ENCODE data around the gene DVL2.

Gene DVL2

GRCh38 chr17:7263801-7264078 is 29.4 kb upstream of the DVL2 start:
- Histone ChIP-seq H3K4me3 (ENCODE audit: low read depth in 1 of 5, low read length in 5 of 5) (peak overlapping the region in 1 of 5 donors; percentile 68), H3K4me1 (ENCODE audit: control insufficient read depth in 5 of 5, insufficient read depth in 5 of 5, low read length in 5 of 5) (peaks cover 0 to 46% (median 38%) of the 10 kb centered on the region in 5 donors), H3K27me3 (ENCODE audit: control insufficient read depth in 5 of 5, insufficient read depth in 4 of 5, low read length in 5 of 5) (peaks cover 0 to 22% (median 14%) of the 10 kb centered on the region in 5 donors), H3K9ac (ENCODE audit: low read length in 5 of 5) (no peak overlapping the region), H3K27ac (ENCODE audit: low read depth, low read length) (no peak overlapping the region), H3K36me3 (ENCODE audit: control insufficient read depth in 5 of 5, insufficient read depth in 5 of 5, low read length in 5 of 5) (peaks cover 0 to 10% (median 7%) of the 10 kb centered on the region in 5 donors), H3K9me3 (ENCODE audit: control insufficient read depth in 5 of 5, low read length in 5 of 5) (no peaks in the 10 kb centered on the region)

GRCh38 chr17:7262935-7263800 is 28.9 kb upstream of the DVL2 start:
- Histone ChIP-seq H3K27ac (ENCODE audit: low read depth, low read length) (no peak overlapping the region), H3K4me3 (ENCODE audit: low read depth in 1 of 5, low read length in 5 of 5) (peak overlapping the region in 4 of 5 donors; percentile 52 to 75 (median 61)), H3K36me3 (ENCODE audit: control insufficient read depth in 5 of 5, insufficient read depth in 5 of 5, low read length in 5 of 5) (peaks cover 0 to 15% (median 11%) of the 10 kb centered on the region in 5 donors), H3K27me3 (ENCODE audit: control insufficient read depth in 5 of 5, insufficient read depth in 4 of 5, low read length in 5 of 5) (peaks cover 0 to 22% (median 14%) of the 10 kb centered on the region in 5 donors), H3K9ac (ENCODE audit: low read length in 5 of 5) (peak overlapping the region in 3 of 5 donors; percentile 21 to 35 (median 33)), H3K9me3 (ENCODE audit: control insufficient read depth in 5 of 5, low read length in 5 of 5) (no peaks in the 10 kb centered on the region), H3K4me1 (ENCODE audit: control insufficient read depth in 5 of 5, insufficient read depth in 5 of 5, low read length in 5 of 5) (peaks cover 0 to 47% (median 41%) of the 10 kb centered on the region in 5 donors)

GRCh38 chr17:7262192-7262934 is 28.0 kb upstream of the DVL2 start, which contains the start of gene CLDN7:
Gene CLDN7 (minus strand): TSS chr17:7262478. CDS start chr17:7262043, 435 bp downstream.
- Histone ChIP-seq H3K27ac (ENCODE audit: low read depth, low read length) (no peak within 1 kb of the TSS), H3K4me1 (ENCODE audit: control insufficient read depth in 5 of 5, insufficient read depth in 5 of 5, low read length in 5 of 5) (peaks cover 0 to 47% (median 41%) of the 10 kb centered on the region in 5 donors), H3K36me3 (ENCODE audit: control insufficient read depth in 5 of 5, insufficient read depth in 5 of 5, low read length in 5 of 5) (peaks cover 0 to 23% (median 14%) of the 10 kb centered on the region in 5 donors), H3K27me3 (ENCODE audit: control insufficient read depth in 5 of 5, insufficient read depth in 4 of 5, low read length in 5 of 5) (peaks cover 0 to 22% (median 14%) of the 10 kb centered on the region in 5 donors), H3K9ac (ENCODE audit: low read length in 5 of 5) (peak within 1 kb of the TSS in 4 of 5 donors; percentile 21 to 67 (median 58)), H3K9me3 (ENCODE audit: control insufficient read depth in 5 of 5, low read length in 5 of 5) (no peaks in the 10 kb centered on the region), H3K4me3 (ENCODE audit: low read depth in 1 of 5, low read length in 5 of 5) (peak within 1 kb of the TSS; percentile 54 to 75 (median 62))

DNA sequence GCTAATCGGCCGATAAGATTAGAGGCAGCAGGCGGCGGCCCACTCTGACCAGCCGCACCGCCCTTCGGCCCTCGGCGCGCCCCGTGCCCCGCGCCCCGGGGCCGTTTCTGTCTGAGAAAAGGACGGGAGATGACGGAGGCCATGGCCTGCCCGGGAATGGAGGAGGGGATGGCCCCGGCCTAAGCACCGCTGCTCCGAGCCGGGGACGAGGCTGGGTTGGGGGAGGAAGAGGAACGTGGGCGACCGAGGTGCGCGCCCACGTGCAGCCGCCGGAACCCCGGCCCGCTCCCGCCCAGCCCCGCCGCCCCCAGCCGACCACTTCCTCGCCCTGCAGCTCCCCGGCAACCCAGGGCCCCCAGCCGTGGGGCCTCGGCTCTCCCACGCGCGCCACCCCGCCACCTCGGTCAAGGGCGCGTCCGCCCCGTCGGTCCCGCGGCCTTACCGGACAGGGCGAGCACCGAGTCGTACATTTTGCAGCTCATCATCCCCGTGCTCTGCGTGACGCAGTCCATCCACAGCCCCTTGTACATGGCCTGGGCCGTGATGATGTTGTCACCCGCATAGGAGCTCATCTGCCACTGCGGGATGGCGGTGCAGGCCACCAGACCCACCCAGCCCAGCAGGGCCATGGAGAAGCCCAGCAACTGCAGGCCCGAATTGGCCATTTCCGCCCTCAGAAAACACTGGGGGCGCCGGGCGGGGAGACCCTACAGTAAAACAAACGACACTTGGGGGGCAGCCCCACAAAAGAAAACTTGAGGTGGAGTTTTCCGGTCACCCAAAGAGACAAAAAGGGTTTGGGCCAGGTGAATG is 27.3 kb upstream of the DVL2 start:
- H3K27me3 ChIP-seq (ENCODE audit: control insufficient read depth in 5 of 5, insufficient read depth in 4 of 5, low read length in 5 of 5): peaks cover 0 to 22% (median 14%) of the 10 kb centered on the region in 5 donors
- peak overlapping the region in 4 of 5 donors; percentile 54 to 68 (median 62) for H3K4me3 ChIP-seq (ENCODE audit: low read depth in 1 of 5, low read length in 5 of 5)
- H3K27ac ChIP-seq (ENCODE audit: low read depth, low read length): no peak overlapping the region
- H3K36me3 ChIP-seq (ENCODE audit: control insufficient read depth in 5 of 5, insufficient read depth in 5 of 5, low read length in 5 of 5): peaks cover 0 to 31% (median 22%) of the 10 kb centered on the region in 5 donors
- no peaks in the 10 kb centered on the region for H3K9me3 ChIP-seq (ENCODE audit: control insufficient read depth in 5 of 5, low read length in 5 of 5)
- H3K4me1 ChIP-seq (ENCODE audit: control insufficient read depth in 5 of 5, insufficient read depth in 5 of 5, low read length in 5 of 5): peaks cover 0 to 47% (median 41%) of the 10 kb centered on the region in 5 donors
- H3K9ac ChIP-seq (ENCODE audit: low read length in 5 of 5): peak overlapping the region in 4 of 5 donors; percentile 43 to 67 (median 58)

GRCh38 chr17:7260651-7261378 is 26.5 kb upstream of the DVL2 start:
- peak overlapping the region; percentile 41 for H3K27ac ChIP-seq (ENCODE audit: low read depth, low read length)
- no peaks in the 10 kb centered on the region for H3K9me3 ChIP-seq (ENCODE audit: control insufficient read depth in 5 of 5, low read length in 5 of 5)
- H3K4me3 ChIP-seq (ENCODE audit: low read depth in 1 of 5, low read length in 5 of 5): peak overlapping the region; percentile 19 to 68 (median 61)
- H3K36me3 ChIP-seq (ENCODE audit: control insufficient read depth in 5 of 5, insufficient read depth in 5 of 5, low read length in 5 of 5): peaks cover 0 to 38% (median 28%) of the 10 kb centered on the region in 5 donors
- H3K4me1 ChIP-seq (ENCODE audit: control insufficient read depth in 5 of 5, insufficient read depth in 5 of 5, low read length in 5 of 5): peaks cover 0 to 47% (median 41%) of the 10 kb centered on the region in 5 donors
- H3K27me3 ChIP-seq (ENCODE audit: control insufficient read depth in 5 of 5, insufficient read depth in 4 of 5, low read length in 5 of 5): peaks cover 0 to 22% (median 14%) of the 10 kb centered on the region in 5 donors
- peak overlapping the region in 4 of 5 donors; percentile 43 to 67 (median 58) for H3K9ac ChIP-seq (ENCODE audit: low read length in 5 of 5)

DNA sequence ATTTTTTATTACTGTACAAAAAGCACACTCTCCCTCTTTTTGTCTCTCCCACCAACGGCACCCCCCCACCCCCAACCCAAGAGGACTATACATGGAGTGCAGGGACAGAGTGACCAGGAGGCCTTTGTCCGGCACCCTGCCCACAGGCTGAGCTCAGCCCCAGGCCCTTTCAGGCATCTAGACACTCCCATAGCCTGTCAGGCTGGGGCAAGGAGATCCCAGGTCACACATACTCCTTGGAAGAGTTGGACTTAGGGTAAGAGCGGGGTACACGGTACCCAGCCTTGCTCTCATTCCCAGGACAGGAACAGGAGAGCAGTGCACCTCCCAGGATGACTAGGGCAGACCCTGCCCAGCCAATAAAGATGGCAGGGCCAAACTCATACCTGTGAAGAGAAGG is 25.8 kb upstream of the DVL2 start:
- Histone ChIP-seq H3K27ac (ENCODE audit: low read depth, low read length) (peak overlapping the region; percentile 41), H3K27me3 (ENCODE audit: control insufficient read depth in 5 of 5, insufficient read depth in 4 of 5, low read length in 5 of 5) (peaks cover 0 to 22% (median 14%) of the 10 kb centered on the region in 5 donors), H3K9ac (ENCODE audit: low read length in 5 of 5) (peak overlapping the region in 1 of 5 donors; percentile 1), H3K9me3 (ENCODE audit: control insufficient read depth in 5 of 5, low read length in 5 of 5) (no peaks in the 10 kb centered on the region), H3K36me3 (ENCODE audit: control insufficient read depth in 5 of 5, insufficient read depth in 5 of 5, low read length in 5 of 5) (peaks cover 0 to 43% (median 30%) of the 10 kb centered on the region in 5 donors), H3K4me3 (ENCODE audit: low read depth in 1 of 5, low read length in 5 of 5) (no peak overlapping the region), H3K4me1 (ENCODE audit: control insufficient read depth in 5 of 5, insufficient read depth in 5 of 5, low read length in 5 of 5) (peaks cover 0 to 47% (median 41%) of the 10 kb centered on the region in 5 donors)

DNA sequence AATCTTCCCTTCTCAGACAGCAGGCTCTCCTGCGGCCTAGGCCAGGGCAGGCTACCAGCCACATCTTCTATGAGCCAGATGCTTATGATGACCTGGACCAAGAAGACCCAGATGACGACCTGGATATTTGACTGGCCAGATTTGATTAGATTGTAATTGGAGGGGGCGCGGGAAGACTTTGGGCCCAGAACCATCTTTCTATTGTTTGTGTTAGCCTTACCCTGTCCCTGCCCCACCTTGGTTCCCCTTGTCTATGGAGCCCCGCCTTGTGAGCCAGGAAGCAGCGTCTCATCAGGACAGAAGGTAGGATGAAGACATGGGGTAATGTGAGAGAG is 25.2 kb upstream of the DVL2 start:
- Histone ChIP-seq H3K9ac (ENCODE audit: low read length in 5 of 5) (no peak overlapping the region), H3K27me3 (ENCODE audit: control insufficient read depth in 5 of 5, insufficient read depth in 4 of 5, low read length in 5 of 5) (peaks cover 0 to 22% (median 14%) of the 10 kb centered on the region in 5 donors), H3K27ac (ENCODE audit: low read depth, low read length) (peak overlapping the region; percentile 59), H3K36me3 (ENCODE audit: control insufficient read depth in 5 of 5, insufficient read depth in 5 of 5, low read length in 5 of 5) (peaks cover 3 to 50% (median 36%) of the 10 kb centered on the region in 5 donors), H3K4me1 (ENCODE audit: control insufficient read depth in 5 of 5, insufficient read depth in 5 of 5, low read length in 5 of 5) (peaks cover 0 to 47% (median 41%) of the 10 kb centered on the region in 5 donors), H3K9me3 (ENCODE audit: control insufficient read depth in 5 of 5, low read length in 5 of 5) (no peaks in the 10 kb centered on the region), H3K4me3 (ENCODE audit: low read depth in 1 of 5, low read length in 5 of 5) (no peak overlapping the region)

DNA sequence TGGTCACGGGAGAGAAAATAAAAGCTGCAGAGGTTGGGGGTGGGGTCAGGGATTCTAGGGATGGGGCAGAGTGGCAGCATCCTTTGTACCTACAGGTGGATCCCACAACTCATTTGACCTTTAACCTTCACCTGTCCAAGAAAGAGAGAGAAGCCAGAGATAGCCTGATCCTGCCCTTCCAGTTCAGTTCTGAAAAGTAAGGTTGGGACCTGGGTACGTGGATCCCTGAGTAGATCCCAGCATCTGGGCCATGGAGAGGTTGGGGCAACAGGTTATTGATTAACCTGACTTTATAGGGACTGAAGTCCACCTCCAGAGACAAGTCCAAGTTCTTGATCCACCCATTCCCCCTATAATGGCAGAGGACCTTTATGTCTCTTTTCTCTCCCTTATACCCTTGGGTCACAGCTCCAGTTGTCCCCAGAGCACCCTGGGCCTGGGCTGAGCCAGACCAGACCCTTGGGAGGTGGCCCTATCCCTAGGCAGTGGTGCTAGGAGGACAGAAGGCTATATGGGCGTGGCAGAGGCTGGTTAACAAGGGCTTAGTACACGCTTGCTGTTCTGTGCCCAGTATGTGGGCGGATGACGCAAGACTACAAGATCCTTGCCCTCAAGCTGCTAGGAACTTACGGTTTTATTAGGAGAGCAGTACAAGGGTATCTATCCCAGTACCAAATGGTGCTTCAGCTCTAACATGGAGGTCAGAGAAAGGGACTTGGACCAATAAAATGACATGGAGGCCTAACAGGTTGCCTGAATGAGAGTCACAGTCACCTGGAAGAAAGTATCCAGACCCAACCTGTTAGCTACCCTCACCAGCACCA is 24.6 kb upstream of the DVL2 start:
- peaks cover 0 to 47% (median 41%) of the 10 kb centered on the region in 5 donors for H3K4me1 ChIP-seq (ENCODE audit: control insufficient read depth in 5 of 5, insufficient read depth in 5 of 5, low read length in 5 of 5)
- H3K9ac ChIP-seq (ENCODE audit: low read length in 5 of 5): peak overlapping the region in 1 of 5 donors; percentile 4
- no peak overlapping the region for H3K4me3 ChIP-seq (ENCODE audit: low read depth in 1 of 5, low read length in 5 of 5)
- H3K27ac ChIP-seq (ENCODE audit: low read depth, low read length): peak overlapping the region; percentile 59
- H3K36me3 ChIP-seq (ENCODE audit: control insufficient read depth in 5 of 5, insufficient read depth in 5 of 5, low read length in 5 of 5): peaks cover 8 to 55% (median 42%) of the 10 kb centered on the region in 5 donors
- no peaks in the 10 kb centered on the region for H3K9me3 ChIP-seq (ENCODE audit: control insufficient read depth in 5 of 5, low read length in 5 of 5)
- H3K27me3 ChIP-seq (ENCODE audit: control insufficient read depth in 5 of 5, insufficient read depth in 4 of 5, low read length in 5 of 5): peaks cover 0 to 22% (median 14%) of the 10 kb centered on the region in 5 donors
